Fibroblast of skin of left biceps (primary cell): ENCODE results near the gene NFS1.
"Not testable (repeated sequence)": the region's sequence is repeated elsewhere in the genome, so short reads cannot be mapped to it uniquely, and the experiment has no call there.

Experiments used
- DNase-seq, 2 experiments: peaks; one replicate each; pipeline ENCODE4 v3.0.0-alpha.2; 2013; ENCODE audit warnings: low read depth in 2 of 2

The NFS1 gene

GRCh38 chr20:35710039-35710438 is 10.9 kb upstream of the NFS1 start:
- no peak for DNase-seq

GRCh38 chr20:35709259-35709658 is 10.1 kb upstream of the NFS1 start:
- no peak for DNase-seq

GRCh38 chr20:35708502-35708901 is 9.3 kb upstream of the NFS1 start:
- no peak for DNase-seq

- DNase-seq: not testable (repeated sequence)
Observed at GRCh38 chr20:35706591-35707529, 7.7 kb upstream of the NFS1 start.

GRCh38 chr20:35705894-35706293 is 6.7 kb upstream of the NFS1 start:
- DNase-seq: not testable (repeated sequence)

GRCh38 chr20:35704514-35705261 is 5.5 kb upstream of the NFS1 start:
- DNase-seq: no peak

- DNase-seq: no peak
Observed at GRCh38 chr20:35702824-35703695, 3.9 kb upstream of the NFS1 start.

GRCh38 chr20:35702051-35702823 is 3.1 kb upstream of the NFS1 start:
- DNase-seq: peak; percentile 39 to 42

GRCh38 chr20:35700625-35701148 is 1.5 kb upstream of the NFS1 start:
- no peak for DNase-seq

GRCh38 chr20:35699957-35700624 is 939 bp upstream of the NFS1 start:
- DNase-seq: no peak

- no peak for DNase-seq
Observed at GRCh38 chr20:35698298-35699126, 640 bp downstream of the NFS1 start.

- DNase-seq: no peak
Observed at GRCh38 chr20:35697696-35698297, 1.4 kb downstream of the NFS1 start.

- DNase-seq: no peak
Observed at GRCh38 chr20:35695978-35696377, 3.2 kb downstream of the NFS1 start.

GRCh38 chr20:35695245-35695749 is 3.9 kb downstream of the NFS1 start:
- no peak for DNase-seq

- DNase-seq: no peak
Observed at GRCh38 chr20:35690265-35690664, 8.9 kb downstream of the NFS1 start.

GRCh38 chr20:35686872-35687271 is 12.3 kb downstream of the NFS1 start:
- DNase-seq: not testable (repeated sequence)

GRCh38 chr20:35685368-35685767 is 13.8 kb downstream of the NFS1 start:
- not testable (repeated sequence) for DNase-seq

- DNase-seq: no peak
Observed at GRCh38 chr20:35681960-35682359, 17.2 kb downstream of the NFS1 start.
